ENCODE data around the gene DDX18.
"Not testable (repeated sequence)": the region's sequence is repeated elsewhere in the genome, so short reads cannot be mapped to it uniquely, and the experiment has no call there.

The DDX18 gene

DNA sequence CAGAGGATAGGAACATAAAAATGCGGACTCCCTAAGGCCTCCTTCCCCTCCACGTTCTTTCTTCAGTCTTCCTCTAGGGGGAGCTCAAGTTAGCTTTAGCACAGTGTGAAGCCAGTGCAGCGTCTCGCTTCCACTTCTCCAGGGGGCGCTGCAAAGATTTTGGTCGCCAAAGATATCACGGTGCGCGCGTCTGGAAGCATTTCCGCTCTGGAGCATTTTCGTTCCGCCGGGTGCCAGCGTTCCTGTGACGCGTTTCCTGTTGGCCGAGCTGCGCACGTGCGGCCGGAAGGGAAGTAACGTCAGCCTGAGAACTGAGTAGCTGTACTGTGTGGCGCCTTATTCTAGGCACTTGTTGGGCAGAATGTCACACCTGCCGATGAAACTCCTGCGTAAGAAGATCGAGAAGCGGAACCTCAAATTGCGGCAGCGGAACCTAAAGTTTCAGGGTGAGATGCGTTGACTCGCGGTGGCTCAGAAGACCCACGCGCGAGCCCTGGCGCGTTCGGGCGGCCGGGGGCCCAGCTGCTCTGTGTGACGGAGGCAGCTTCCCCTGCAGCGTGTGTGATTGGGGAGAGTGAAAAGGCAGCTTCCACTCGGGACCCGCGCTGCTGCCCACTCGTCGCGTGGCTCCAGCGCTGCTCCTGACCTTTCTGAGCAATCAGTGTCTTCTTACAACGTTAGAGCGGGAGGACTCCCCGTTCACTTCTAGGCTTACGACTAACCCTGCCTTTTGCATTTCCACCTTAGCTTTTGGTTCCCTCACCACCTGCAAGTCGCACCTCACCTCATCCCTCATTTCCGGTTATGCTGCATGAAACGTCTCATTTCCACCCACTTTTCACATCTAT is at the start of gene DDX18:
DDX18 (plus strand) TSS at position 275 of the 848 bp plus-strand sequence; CDS start at position 362, 87 bp downstream.
- DNase-seq (ENCODE audit: low spot score), result peak; percentile 93

GRCh38 chr2:117770730-117771129 is 43.8 kb upstream of the DDX18 start:
- no peak for DNase-seq (ENCODE audit: low spot score)

GRCh38 chr2:117771969-117772630 is 42.4 kb upstream of the DDX18 start:
- peak; percentile 47 for DNase-seq (ENCODE audit: low spot score)

GRCh38 chr2:117774716-117775115 is 39.8 kb upstream of the DDX18 start:
- no peak for DNase-seq (ENCODE audit: low spot score)

- DNase-seq (ENCODE audit: low spot score), result no peak
These were observed 38.7 kb upstream of the DDX18 start for GRCh38 chr2:117775703-117776219.

DNA sequence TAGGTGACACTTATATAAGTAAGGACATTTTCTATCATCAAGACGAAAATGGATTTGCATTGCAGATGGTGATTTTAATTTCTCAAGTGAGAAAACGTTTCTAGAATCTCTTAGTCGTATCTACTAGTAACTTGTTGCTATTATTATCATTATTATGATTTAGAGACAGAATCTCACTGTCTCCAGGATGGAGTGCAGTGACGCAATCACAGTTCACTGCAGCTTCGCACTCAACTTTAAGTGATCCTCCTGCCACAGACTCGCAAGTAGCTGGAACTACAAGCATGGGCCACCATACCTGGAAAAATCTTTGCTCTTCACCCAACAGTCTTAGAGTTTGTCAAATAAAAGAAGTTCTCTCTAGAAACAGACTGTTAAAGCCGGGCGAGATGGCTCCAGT is 37.6 kb upstream of the DDX18 start:
- DNase-seq (ENCODE audit: low spot score), result no peak

GRCh38 chr2:117785740-117786139 is 28.8 kb upstream of the DDX18 start:
- DNase-seq (ENCODE audit: low spot score), result peak; percentile 42

DNA sequence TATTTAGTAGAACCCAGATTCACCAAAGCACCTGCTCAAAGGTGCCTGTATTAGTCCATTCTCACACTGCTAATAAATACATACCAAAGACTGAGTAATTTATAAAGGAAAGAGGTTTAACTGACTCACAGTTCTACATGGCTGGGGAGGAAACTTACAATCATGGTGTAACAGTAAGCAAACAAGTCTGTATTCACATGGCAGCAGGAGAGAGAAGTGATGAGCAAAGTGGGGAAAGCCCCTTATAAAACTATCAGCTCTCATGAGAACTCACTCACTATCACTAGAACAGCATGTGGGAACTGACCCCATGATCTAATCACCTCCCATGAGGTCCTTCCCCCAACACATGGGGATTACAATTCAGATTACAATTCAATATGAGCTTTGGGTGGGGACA is 28.0 kb upstream of the DDX18 start:
- no peak for DNase-seq (ENCODE audit: low spot score)

DNA sequence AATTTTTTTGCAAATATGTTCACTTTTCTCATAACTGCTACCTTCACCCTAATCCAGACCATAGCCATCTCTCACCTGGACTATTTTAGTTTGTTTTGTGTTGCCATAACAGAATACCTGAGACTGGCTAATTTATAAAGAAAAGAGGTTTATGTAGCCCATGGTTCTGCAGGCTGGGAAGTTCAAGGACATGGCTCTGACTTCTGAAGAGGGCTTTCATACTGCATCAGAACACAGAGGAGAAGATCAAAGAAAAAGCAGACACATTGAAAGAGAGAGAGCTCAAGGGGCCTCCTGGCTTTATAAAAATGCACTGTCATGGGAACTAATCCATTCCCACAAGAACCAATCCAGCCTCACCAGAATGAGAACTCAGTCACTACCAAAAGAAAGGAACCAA is 25.0 kb upstream of the DDX18 start:
- no peak for DNase-seq (ENCODE audit: low spot score)

DNA sequence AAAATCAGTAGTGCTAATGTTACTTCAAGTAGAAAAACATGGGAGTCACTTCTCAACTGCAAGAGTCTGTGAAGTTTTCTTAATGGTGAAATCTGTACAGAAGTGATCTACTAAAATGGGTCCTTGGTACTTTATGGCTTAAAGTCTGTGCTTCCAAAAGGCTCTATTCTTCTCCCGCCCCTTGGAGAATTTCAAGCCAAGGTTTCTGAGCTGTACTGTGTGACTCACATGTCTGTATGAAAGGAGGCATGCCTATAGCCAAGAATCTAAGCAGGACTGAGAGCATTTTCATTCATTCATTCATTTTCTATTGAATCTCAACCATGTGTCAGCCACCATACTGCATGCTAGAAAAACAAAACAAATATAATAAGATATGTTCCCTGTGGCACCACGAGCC is 19.8 kb upstream of the DDX18 start:
- peak; percentile 54 for DNase-seq (ENCODE audit: low spot score)

DNA sequence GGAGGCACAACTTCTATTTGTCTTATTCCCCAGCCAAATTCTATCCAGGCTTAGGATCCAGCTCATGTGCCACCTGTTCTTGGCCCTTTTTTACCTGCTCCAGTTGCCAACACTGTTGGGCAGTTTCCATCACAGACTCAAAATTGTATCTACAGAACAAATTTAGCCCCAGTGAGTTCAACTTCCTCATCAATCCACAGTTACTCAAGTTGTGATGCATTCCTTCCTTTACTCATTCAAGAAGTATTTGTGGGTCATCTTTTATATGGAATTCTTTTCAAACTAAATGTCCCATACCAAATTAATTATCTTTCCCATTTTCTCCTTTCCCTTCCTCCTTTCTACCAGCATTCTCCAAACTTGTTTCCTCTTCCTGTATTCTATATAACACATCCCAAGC is 12.7 kb upstream of the DDX18 start:
- peak; percentile 71 for DNase-seq (ENCODE audit: low spot score)

DNA sequence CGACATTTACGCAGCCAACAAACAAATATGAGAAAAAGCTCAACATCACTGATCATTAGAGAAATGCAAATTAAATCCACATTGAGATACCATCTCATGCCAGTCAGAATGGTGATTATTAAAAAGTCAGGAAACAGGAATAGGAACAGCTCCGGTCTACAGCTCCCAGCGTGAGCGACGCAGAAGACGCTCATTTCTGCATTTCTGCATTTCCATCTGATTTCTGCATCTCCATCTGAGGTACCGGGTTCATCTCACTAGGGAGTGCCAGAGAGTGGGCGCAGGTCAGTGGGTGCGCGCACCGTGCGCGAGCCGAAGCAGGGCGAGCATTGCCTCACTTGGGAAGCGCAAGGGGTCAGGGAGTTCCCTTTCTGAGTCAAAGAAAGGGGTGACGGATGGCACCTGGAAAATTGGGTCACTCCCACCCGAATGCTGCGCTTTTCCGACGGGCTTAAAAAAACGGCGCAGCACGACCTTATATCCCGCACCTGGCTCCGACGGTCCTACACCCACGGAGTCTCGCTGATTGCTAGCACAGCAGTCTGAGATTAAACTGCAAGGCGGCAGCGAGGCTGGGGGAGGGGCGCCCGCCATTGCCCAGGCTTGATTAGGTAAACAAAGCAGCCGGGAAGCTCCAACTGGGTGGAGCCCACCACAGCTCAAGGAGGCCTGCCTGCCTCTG is 10.7 kb upstream of the DDX18 start:
- DNase-seq (ENCODE audit: low spot score), result not testable (repeated sequence)

- DNase-seq (ENCODE audit: low spot score), result no peak
These were observed 2.0 kb upstream of the DDX18 start for GRCh38 chr2:117812443-117812842.

- no peak for DNase-seq (ENCODE audit: low spot score)
These were observed 1.5 kb downstream of the DDX18 start for GRCh38 chr2:117815946-117816345.

GRCh38 chr2:117818921-117819320 is 4.4 kb downstream of the DDX18 start:
- no peak for DNase-seq (ENCODE audit: low spot score)

DNA sequence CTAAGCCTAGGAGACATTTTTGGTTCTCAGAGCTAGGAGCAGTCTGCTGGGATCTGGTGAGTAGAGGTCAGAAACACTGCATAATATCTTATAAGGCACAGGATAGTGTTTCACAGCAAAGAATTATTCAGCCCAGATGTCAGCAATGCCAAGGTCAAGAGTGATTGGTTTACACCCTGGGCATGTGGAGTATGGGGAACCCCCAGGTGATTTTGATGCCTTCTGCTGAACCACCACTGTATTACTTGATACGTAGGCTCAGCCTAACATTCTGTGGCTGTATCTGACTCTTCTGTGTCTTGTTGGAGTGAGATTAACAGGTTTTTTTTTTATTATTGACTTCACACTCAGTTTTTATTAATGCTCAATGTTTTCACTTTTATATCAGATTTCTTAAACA is 6.0 kb downstream of the DDX18 start:
- DNase-seq (ENCODE audit: low spot score), result no peak

DNA sequence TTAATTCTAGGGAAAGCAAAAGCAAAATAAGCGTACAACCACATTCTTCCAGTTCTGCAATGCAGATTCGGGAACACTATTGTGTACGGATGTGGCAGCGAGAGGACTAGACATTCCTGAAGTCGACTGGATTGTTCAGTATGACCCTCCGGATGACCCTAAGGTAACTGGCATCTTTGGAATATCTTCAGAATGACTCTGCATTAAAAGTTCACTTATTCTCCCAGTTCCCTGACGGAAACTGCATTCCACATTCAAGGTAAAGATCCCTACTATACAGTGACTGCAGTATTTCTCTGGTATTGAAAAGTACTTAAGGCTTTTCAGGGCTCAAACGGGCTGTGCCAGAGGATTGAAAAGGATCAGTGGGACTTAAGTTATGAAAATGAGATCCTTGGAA is 10.9 kb downstream of the DDX18 start:
- DNase-seq (ENCODE audit: low spot score), result no peak

DNA sequence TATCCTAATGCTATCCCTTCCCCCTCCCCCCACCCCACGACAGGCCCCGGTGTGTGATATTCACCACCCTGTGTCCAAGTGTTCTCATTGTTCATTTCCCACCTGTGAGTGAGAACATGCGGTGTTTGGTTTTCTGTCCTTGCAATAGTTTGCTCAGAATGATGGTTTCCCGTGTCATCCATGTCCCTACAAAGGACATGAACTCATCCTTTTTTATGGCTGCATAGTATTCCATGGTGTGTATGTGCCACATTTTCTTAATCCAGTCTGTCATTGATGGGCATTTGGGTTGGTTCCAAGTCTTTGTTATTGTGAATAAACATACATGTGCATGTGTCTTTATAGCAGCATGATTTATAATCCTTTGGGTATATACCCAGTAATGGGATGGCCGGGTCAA is 13.0 kb downstream of the DDX18 start:
- DNase-seq (ENCODE audit: low spot score), result not testable (repeated sequence)

GRCh38 chr2:117828870-117829269 is 14.4 kb downstream of the DDX18 start:
- no peak for DNase-seq (ENCODE audit: low spot score)

DNA sequence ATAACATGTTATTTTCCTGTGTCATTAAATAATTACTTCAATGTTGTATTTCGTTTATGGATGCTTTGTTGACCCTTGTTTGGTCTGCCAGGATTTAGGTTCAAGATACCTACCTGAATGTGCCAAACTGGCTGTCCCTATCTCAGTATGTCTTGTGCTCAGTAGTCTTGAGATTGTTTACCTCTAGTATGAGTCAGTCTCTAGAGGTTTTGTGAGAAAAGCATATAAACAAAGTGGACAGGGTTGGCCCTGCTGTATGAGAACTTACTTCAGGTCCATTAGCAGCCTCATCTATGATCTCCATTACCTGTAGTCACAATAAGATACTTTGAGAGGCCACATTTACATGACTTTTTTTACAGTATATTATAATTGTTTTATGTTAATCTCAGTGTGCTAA is 17.8 kb downstream of the DDX18 start:
- DNase-seq (ENCODE audit: low spot score), result no peak

- peak; percentile 46 for DNase-seq (ENCODE audit: low spot score)
These were observed 18.6 kb downstream of the DDX18 start for GRCh38 chr2:117832905-117833613.

DNA sequence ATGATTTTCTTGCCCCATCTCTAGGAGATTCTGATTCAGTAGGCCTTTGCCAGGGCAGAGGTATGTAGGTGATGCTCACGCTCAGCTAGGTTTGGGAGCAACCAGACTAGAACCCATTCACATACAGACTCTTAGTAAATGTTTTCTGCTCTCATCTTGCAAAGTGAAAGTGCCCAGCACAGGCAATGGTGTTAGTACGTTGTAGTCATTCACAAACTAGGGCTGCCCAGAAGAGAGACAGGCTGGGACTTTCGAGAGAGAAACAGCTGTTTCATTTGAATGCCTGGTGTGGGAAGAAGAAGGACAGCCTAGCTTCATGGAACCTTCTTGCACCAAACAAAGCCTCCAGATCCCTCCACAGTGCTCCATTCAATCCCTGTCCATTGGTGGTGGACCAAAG is 19.4 kb downstream of the DDX18 start:
- no peak for DNase-seq (ENCODE audit: low spot score)

Measured in GM03348 (cell line).